HUES6 (cell line): Measurements from ENCODE around the gene ARRB1.

Experiments
- H3K27ac ChIP-seq: 2 replicates; pipeline ENCODE4 v1.7.0; 2013; ENCODE audit warnings: low read depth, mild to moderate bottlenecking, low read length, inconsistent platforms
- H3K27me3 ChIP-seq: 2 replicates; pipeline ENCODE4 v1.6.1; 2013; ENCODE audit warnings: low read length; ENCODE audit not compliant: control insufficient read depth, insufficient read depth
- H3K36me3 ChIP-seq: 2 replicates; pipeline ENCODE4 v1.6.1; 2013; ENCODE audit warnings: low read length; ENCODE audit not compliant: control insufficient read depth, insufficient read depth
- H3K4me1 ChIP-seq: 2 replicates; pipeline ENCODE4 v1.6.1; 2013; ENCODE audit warnings: low read length; ENCODE audit not compliant: control insufficient read depth, insufficient read depth
- H3K4me3 ChIP-seq: 2 replicates; pipeline ENCODE4 v1.5.1; 2013; ENCODE audit warnings: low read depth, low read length
- H3K9ac ChIP-seq: one replicate; pipeline ENCODE4 v1.6.1; 2013; ENCODE audit warnings: mild to moderate bottlenecking, low read length
- H3K9me3 ChIP-seq: 2 replicates; pipeline ENCODE4 v1.6.1; 2013; ENCODE audit warnings: low read depth, low read length; ENCODE audit not compliant: control insufficient read depth, insufficient read depth

The ARRB1 gene

DNA sequence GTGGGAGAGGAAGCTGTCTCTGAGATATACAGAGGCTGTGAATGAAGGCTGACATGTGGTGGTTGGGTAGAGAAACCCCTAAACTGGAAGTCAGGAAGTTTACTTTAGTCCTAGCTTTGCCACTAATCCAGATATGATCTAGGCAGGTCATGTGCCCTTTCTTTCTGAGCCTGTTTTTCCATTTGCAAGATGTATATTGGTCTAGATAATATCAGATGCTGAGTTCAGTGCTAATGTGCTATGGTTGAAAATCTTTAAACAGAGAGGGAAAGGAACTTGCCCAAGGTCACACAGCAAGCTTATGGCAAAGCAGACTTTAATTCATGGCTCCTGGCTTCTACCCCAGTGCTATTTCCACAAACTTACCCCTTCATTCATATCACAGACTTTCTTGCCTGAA is 136.6 kb downstream of the ARRB1 start:
- Histone ChIP-seq H3K27me3 (peaks cover 46% of the 10 kb centered on the region; the same call in 1 of the 2 replicates), H3K36me3 (no peaks in the 10 kb centered on the region), H3K4me3 (no peak overlapping the region), H3K4me1 (no peaks in the 10 kb centered on the region), H3K9ac (no peak overlapping the region), H3K27ac (no peak overlapping the region), H3K9me3 (no peaks in the 10 kb centered on the region)

DNA sequence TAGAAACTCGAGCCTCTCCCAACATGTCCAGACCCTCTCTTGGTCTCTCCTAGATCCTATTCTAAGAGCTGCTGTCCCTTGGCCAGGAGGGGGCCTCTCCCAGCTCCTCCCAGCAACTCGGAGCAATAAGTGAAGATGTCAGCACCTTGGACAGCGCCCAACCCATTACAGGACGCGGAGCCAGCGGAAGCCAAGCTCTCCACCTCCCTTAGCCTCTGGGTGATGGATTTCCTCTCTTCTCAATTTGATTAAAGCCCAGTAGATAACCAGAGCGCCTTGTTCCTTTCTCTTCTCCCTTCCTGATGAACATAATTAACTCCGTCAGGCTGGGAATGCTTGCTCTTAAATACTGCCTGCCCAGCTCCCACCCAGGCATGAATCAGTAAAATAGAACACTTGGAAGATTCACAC is 137.0 kb downstream of the ARRB1 start:
- Histone ChIP-seq H3K27me3 (peaks cover 46% of the 10 kb centered on the region; the same call in 1 of the 2 replicates), H3K9me3 (no peaks in the 10 kb centered on the region), H3K4me3 (no peak overlapping the region), H3K36me3 (no peaks in the 10 kb centered on the region), H3K4me1 (no peaks in the 10 kb centered on the region), H3K27ac (no peak overlapping the region), H3K9ac (no peak overlapping the region)
